NCI-H146 treated with DMSO at 0.1 percent for 48 hours (cell line): ENCODE data around the gene LRRC42.

ENCODE experiments used
- DNase-seq: peaks from one replicate; lab custom pipeline; 2025; ENCODE audit not compliant: unreplicated experiment; lab: John Stamatoyannopoulos, UW

LRRC42 gene

DNA sequence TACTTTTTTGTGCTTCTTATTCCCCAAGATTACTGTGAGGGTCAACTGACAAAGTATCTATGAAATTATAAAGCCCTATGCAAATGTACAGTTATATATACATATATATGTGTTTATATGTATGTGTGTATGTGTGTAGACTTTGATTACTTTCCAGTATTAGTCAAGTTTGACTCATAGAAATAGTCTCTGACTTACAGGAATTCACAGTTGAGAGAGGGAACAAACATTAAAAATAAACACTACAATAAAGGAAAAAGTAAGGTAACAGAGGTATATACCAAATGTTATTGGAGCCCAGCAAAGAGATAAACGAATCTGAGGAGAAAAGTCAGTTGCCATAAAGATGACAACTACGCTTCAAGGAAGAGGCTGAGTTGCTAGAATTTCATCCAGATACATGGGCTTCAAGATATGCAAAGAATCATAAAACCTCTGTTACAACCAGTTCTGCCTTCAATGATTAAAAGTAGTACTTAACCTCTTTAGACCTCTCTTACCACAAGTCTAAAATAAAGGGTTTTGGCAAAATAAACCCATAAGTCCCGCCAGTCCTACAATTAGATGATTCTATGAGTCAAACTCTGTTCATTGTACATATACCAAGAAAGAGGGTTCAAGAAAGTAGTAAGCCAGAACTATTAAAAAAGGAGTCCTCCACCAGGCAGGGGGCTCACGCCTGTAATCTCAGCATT, 7.9 kb upstream of the LRRC42 start:
- no peak for DNase-seq

DNA sequence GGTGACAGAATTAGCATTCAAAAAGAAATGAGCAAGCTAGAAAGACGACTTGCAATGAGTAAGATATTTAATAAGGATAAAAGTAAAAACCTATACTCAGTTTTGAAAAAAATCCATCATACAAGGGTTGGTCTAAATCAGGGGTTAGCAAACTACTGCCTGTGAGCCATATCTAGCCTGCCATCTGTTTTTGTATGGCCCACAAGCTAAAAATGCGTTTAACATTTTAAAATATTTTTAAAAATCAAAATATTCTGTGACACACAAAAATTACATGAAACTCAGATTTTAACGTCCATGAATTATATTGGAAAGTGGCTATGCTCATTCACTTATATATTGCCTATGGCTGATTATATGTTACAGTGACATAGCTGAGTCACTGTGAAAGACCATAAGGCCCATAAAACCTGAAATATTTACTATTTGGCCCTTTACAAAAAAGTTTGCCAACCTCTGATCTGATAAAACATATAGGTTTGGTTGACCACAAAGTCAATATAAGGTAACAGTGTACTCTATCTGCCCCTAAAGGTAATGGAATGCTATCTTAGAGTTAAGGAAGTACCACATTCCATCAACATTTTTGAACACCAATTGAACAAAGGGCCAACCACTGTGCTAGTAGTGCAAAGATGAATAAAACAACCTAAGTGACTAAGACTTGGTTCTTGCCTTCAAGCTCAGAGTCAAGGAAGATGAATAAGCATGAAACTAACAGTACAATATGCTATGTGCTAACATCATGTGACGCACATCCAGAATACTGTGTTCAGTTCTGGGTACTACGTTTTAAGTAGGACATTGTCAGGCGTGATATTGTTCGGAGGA, 3.8 kb upstream of the LRRC42 start:
- DNase-seq, result no peak

- DNase-seq, result no peak
Observed at GRCh38 chr1:53943090-53943489, 3.1 kb upstream of the LRRC42 start.

DNA sequence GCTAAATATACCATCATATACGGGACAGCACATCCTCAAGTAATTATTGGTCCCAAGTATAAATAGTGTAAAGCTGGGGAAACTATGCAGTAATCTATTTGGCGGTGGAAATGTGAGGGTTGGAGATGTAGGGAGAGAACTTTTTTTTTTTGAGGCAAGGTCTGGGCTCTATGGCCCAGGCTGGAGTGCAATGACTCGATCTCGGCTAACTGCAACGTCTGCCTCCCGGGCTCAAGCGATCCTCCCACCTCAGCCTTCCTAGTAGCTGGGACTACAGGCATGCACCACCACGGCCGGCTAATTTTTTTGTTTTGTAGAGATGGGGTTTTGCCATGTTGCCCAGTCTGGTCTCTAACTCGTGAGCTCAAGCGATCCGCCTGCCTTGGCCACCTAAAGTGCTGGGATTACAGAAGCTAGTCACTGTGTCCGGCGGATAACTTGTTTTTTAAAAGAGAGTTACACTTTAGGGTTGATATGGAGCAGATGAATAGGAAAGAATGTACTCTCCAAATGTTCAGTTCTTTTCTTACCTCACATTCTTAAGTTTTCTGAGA, 2.6 kb upstream of the LRRC42 start:
- DNase-seq, result no peak

GRCh38 chr1:53944469-53945182, 1.5 kb upstream of the LRRC42 start:
- DNase-seq, result no peak

DNA sequence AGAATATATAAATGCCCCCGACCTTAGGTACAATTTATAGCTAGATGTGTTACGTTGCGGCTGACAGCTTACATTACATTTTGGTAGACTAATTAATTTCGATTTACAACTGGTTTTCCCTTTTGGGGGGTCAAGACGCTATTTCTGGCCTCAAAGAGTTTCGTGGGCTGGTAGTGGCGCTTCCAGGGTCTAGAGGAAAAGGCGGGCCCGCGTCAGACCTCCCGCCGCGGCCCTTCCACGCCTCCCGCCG, 1.0 kb upstream of the LRRC42 start:
- no peak for DNase-seq

GRCh38 chr1:53945433-53946251, 508 bp upstream of the LRRC42 start, which contains the start of gene IFT25:
IFT25 (minus strand) TSS chr1:53945699; CDS start chr1:53940082, 5,617 bp downstream.
- peak; percentile 86 for DNase-seq

DNA sequence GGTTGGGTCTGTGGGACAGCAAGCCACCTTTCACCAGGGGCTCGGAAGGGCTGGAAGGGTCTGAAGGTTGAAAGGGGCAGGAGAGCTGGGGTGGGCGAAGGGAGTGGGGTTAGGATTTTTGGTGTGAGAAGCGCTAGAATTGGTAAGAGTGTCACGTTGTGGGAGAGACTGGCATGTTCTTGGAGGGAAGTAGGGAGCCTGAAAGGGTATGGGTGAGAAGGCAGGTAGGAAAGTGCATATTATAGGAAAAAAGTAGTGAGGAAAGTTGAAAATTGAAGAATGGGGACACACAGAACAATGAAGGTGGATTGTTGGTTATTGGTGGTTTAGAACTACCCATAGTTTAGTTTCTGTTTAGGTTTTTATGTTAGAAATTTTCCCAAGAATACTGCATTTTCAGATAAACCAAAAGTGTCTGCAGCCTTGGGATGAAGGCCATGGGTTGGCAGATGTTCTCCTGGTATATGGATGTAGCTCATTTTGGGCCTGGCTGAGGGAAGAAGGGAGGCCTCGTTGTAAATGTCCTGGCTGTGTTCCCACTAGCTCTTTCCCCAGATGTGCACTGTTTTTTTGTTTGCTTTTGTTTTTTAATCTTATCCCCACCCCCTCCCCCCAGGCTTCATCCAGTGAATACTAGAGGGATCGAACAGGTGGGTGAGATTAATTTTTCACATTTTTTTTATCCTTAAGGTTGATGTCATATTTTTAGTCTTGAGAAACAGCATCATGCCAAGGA, 1.2 kb downstream of the LRRC42 start:
- DNase-seq, result no peak

DNA sequence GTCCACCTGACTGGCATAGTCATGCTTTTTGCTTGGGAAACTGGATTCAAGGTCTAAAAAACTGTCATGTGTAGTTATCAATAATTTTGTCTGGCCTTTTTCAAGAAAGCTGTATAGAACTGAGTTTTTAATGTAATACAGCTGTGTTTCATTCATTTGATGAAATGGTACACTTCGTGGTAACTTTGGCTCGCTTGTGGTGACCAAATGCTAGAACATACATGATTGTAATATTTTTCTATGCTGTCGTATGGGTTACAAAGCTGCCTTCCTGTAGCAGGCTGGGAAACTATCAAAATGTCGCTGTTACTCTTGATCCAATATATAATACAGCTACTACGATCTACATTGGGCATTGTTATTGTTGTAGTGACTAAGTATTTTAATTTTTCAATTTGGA, 2.1 kb downstream of the LRRC42 start:
- DNase-seq, result no peak

DNA sequence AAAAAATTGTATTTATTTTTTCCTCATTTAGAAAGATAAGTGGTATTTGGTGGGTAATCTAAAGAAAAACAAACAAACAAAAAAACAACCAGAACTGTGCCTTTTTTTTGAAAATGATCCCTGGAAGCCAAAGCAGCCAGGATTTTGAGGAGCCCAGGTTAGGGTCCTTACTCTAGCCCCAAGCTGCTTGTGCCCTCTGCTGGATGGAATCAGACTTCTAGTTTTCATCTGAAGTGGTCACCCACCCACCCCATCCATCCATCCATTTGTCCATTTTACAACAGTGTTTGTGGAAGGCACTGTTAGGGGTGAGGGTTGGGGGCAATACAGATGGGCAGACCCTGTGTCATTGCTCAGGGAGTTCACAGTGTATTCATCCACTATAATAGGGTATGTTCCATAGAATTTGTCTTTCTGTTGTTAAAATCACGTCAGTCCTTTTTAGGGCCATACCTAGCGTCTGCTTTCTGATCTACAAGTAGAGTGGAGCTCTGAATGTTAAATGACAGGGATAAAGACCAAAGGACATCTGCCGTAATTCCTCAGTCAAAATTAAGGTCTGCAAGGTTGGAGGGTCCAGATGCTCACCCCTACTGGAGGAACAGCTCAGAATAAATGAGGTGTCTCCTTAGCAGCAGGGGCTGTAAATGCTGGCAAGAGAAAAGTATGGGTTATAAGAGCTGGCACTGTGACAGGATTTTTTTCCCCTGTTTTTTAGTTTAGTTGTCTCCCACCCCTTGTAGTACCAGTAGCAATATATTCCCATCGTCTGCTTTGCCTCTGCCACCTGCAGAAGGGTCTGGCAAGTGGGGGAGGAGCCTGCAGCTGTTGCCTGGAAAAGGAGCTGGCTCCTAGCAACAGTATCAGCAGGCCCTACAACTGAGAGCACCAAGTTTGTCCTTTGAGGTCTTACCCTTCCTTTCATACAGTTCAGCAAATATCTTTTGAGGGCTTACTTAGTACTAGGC, 3.2 kb downstream of the LRRC42 start:
- DNase-seq, result no peak

DNA sequence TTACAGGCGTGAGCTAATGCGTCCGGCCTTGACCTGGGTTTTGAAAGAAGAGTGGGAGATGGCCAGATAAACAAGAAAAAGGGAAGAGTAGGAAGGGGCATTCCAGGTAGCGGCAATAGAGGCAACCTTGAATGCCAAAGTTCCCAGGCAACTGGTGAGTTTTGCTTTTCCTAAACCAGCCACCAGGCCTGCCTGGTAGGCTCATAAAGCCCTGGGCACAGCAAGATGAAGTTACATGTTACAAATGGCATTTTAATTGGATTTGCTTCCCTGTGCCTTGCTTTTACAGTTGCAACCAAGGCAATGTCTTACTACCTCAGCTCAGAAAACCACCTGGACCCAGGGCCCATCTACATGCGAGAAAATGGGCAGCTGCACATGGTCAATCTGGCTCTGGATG, 5.5 kb downstream of the LRRC42 start:
- no peak for DNase-seq

- no peak for DNase-seq
Observed at GRCh38 chr1:53954128-53954527, 8.0 kb downstream of the LRRC42 start.

- DNase-seq, result peak; percentile 92
Observed at GRCh38 chr1:53956308-53957168, 10.4 kb downstream of the LRRC42 start.

GRCh38 chr1:53957194-53957818, 11.2 kb downstream of the LRRC42 start:
- peak; percentile 26 for DNase-seq

- DNase-seq, result no peak
Observed at GRCh38 chr1:53959664-53960250, 13.6 kb downstream of the LRRC42 start.

- DNase-seq, result no peak
Observed at GRCh38 chr1:53962395-53962794, 16.2 kb downstream of the LRRC42 start.

DNA sequence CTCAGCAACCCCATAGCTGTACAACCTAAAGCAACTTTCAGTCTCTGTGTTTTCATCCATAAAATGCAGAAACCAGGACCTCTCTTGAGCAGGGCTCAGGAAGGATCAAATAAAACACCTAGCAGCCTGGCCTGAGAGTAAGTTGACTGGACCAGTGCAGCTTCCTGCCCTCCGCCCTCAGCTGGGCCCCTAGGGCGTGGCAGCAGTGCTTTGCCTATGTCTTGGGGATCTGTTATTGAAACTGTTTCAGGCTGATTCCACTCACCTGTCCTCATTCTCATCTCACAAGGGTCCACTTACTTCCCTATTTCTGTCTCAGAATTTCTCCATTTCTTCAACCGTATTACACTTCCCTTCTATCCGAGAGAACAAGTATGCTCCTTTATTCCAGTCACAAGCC, 17.3 kb downstream of the LRRC42 start:
- DNase-seq, result no peak
